ENCODE measurements around the gene ESYT3. TPM values are rescaled to one million over a fixed set of nuclear protein-coding genes. Genes with fewer than 3 reads are reported as not detected.

ESYT3 gene
- total RNA-seq, 1 donor from 2014 or later: 40.3 TPM

GRCh38 chr3:138469874-138470273, 35.5 kb downstream of the ESYT3 start:
- Histone ChIP-seq H3K27me3 (ENCODE audit: low read depth) (no peaks in the 10 kb centered on the region), H3K4me3 (no peak overlapping the region), H3K27ac (peak overlapping the region; percentile 65), H3K36me3 (peaks cover 16% of the 10 kb centered on the region), H3K4me1 (peaks cover 12% of the 10 kb centered on the region), H3K9me3 (no peaks in the 10 kb centered on the region)
- peak; percentile 80 to 88 for ATAC-seq
- TF ChIP-seq CTCF (IDR thresholded peaks at IDR 0.05): no peak
- DNase-seq: peak; percentile 71
- intact Hi-C loops (cut with DNase I): no loop called here

GRCh38 chr3:138470687-138471086, 36.3 kb downstream of the ESYT3 start:
- DNase-seq: peak; percentile 56

GRCh38 chr3:138471481-138471880, 37.1 kb downstream of the ESYT3 start:
- no peaks in the 10 kb centered on the region for H3K27me3 ChIP-seq (ENCODE audit: low read depth)
- H3K27ac ChIP-seq: no peak overlapping the region
- ATAC-seq (no peak), DNase-seq (no peak)
- intact Hi-C loops (cut with DNase I): no loop called here
- H3K36me3 ChIP-seq: peaks cover 9% of the 10 kb centered on the region
- H3K4me1 ChIP-seq: peaks cover 12% of the 10 kb centered on the region
- no peaks in the 10 kb centered on the region for H3K9me3 ChIP-seq
- TF ChIP-seq CTCF (IDR thresholded peaks at IDR 0.05): no peak
- H3K4me3 ChIP-seq: no peak overlapping the region

More at GRCh38 chr3:138470687-138471086, 36.3 kb downstream of the ESYT3 start:
- ATAC-seq: peak; percentile 51 to 55
- no peaks in the 10 kb centered on the region for H3K27me3 ChIP-seq (ENCODE audit: low read depth)
- intact Hi-C loops (cut with DNase I): no loop called here
- H3K4me1 ChIP-seq: peaks cover 12% of the 10 kb centered on the region
- H3K36me3 ChIP-seq: peaks cover 9% of the 10 kb centered on the region
- H3K4me3 ChIP-seq: no peak overlapping the region
- no peaks in the 10 kb centered on the region for H3K9me3 ChIP-seq
- TF ChIP-seq CTCF (IDR thresholded peaks at IDR 0.05): no peak
- peak overlapping the region; percentile 0 for H3K27ac ChIP-seq

GRCh38 chr3:138472141-138472825, 37.9 kb downstream of the ESYT3 start:
- ATAC-seq (no peak), DNase-seq (peak; percentile 19)
- Histone ChIP-seq H3K9me3 (no peaks in the 10 kb centered on the region), H3K4me3 (no peak overlapping the region), H3K27me3 (ENCODE audit: low read depth) (no peaks in the 10 kb centered on the region), H3K27ac (no peak overlapping the region), H3K4me1 (peaks cover 16% of the 10 kb centered on the region), H3K36me3 (peaks cover 9% of the 10 kb centered on the region)
- no peak for TF ChIP-seq CTCF (IDR thresholded peaks at IDR 0.05)
- intact Hi-C loops (cut with DNase I): no loop called here

- Histone ChIP-seq H3K36me3 (peaks cover 4% of the 10 kb centered on the region), H3K27ac (peak overlapping the region; percentile 60), H3K27me3 (ENCODE audit: low read depth) (no peaks in the 10 kb centered on the region), H3K9me3 (no peaks in the 10 kb centered on the region), H3K4me1 (peaks cover 27% of the 10 kb centered on the region), H3K4me3 (no peak overlapping the region)
- TF ChIP-seq CTCF (IDR thresholded peaks at IDR 0.05): no peak
- intact Hi-C loops (cut with DNase I): no loop called here
- DNase-seq (peak; percentile 31), ATAC-seq (no peak)
Observed at GRCh38 chr3:138473391-138473790, 39.0 kb downstream of the ESYT3 start.
